H9 (cell line): ENCODE results near the gene KRTAP5-4. TPM values are rescaled to one million over a fixed set of nuclear protein-coding genes. Genes with fewer than 3 reads are reported as not detected.

Source experiments
- DNase-seq: peaks from one replicate; pipeline ENCODE4 v3.0.0-alpha.2; 2017
- H2AFZ ChIP-seq: one replicate; pipeline ENCODE4 v1.6.1; 2013; ENCODE audit warnings: mild to moderate bottlenecking, low read length, control low read depth, moderate library complexity
- H2AK5ac ChIP-seq: 2 replicates; pipeline ENCODE4 v1.6.1; 2013; ENCODE audit warnings: low read length, control low read depth, mixed read lengths; ENCODE audit not compliant: insufficient read length
- H2BK120ac ChIP-seq: one replicate; pipeline ENCODE4 v1.6.1; 2013; ENCODE audit warnings: low read depth, mild to moderate bottlenecking, low read length, control low read depth, inconsistent platforms; ENCODE audit not compliant: poor library complexity, severe bottlenecking
- H2BK12ac ChIP-seq: 2 replicates; pipeline ENCODE4 v1.6.1; 2013; ENCODE audit warnings: low read length, control low read depth, mixed read lengths, low read depth; ENCODE audit not compliant: insufficient read length
- H2BK15ac ChIP-seq: 2 replicates; pipeline ENCODE4 v1.6.1; 2013; ENCODE audit warnings: low read depth, low read length, control low read depth
- H2BK20ac ChIP-seq: one replicate; pipeline ENCODE4 v1.6.1; 2013; ENCODE audit warnings: low read depth, mild to moderate bottlenecking, low read length, control low read depth, inconsistent platforms; ENCODE audit not compliant: poor library complexity, severe bottlenecking
- H2BK5ac ChIP-seq: 2 replicates; pipeline ENCODE4 v1.6.1; 2013; ENCODE audit warnings: low read length, control low read depth, mixed read lengths; ENCODE audit not compliant: insufficient read length
- H3K14ac ChIP-seq: 2 replicates; pipeline ENCODE4 v1.6.1; 2013; ENCODE audit warnings: low read length, control low read depth; ENCODE audit not compliant: insufficient read depth
- H3K18ac ChIP-seq: 2 replicates; pipeline ENCODE4 v1.6.1; 2013; ENCODE audit warnings: low read depth, mild to moderate bottlenecking, mixed read lengths, low read length, control low read depth; ENCODE audit not compliant: insufficient read length
- H3K23ac ChIP-seq: 2 replicates; pipeline ENCODE4 v1.6.1; 2013; ENCODE audit warnings: low read length, control low read depth, mixed read lengths, low read depth; ENCODE audit not compliant: insufficient read length
- H3K23me2 ChIP-seq: 2 replicates; pipeline ENCODE4 v1.6.1; 2013; ENCODE audit warnings: low read depth, mild to moderate bottlenecking, mixed read lengths, low read length, control low read depth; ENCODE audit not compliant: insufficient read length, poor library complexity, severe bottlenecking
- H3K27ac ChIP-seq: 2 replicates; pipeline ENCODE4 v1.5.1; 2013; ENCODE audit warnings: low read length, control low read depth, mixed read lengths, low read depth; ENCODE audit not compliant: insufficient read length
- H3K27me3 ChIP-seq: 2 replicates; pipeline ENCODE4 v1.6.1; 2013; ENCODE audit warnings: low read length, control low read depth, inconsistent platforms; ENCODE audit not compliant: insufficient read depth
- H3K4ac ChIP-seq: 2 replicates; pipeline ENCODE4 v1.6.1; 2013; ENCODE audit warnings: low read depth, mild to moderate bottlenecking, control low read depth, inconsistent platforms, low read length, moderate library complexity
- H3K4me1 ChIP-seq: 2 replicates; pipeline ENCODE4 v1.6.1; 2013; ENCODE audit warnings: low read length, control low read depth, inconsistent platforms; ENCODE audit not compliant: insufficient read depth
- H3K4me2 ChIP-seq: 2 replicates; pipeline ENCODE4 v1.6.1; 2013; ENCODE audit warnings: low read length, control low read depth, mixed read lengths; ENCODE audit not compliant: insufficient read length, insufficient read depth
- H3K56ac ChIP-seq: 2 replicates; pipeline ENCODE4 v1.6.1; 2013; ENCODE audit warnings: low read depth, mild to moderate bottlenecking, mixed read lengths, low read length, control low read depth; ENCODE audit not compliant: insufficient read length
- H3K79me1 ChIP-seq: 2 replicates; pipeline ENCODE4 v1.6.1; 2013; ENCODE audit warnings: low read depth, mild to moderate bottlenecking, moderate library complexity, low read length, control low read depth, inconsistent platforms; ENCODE audit not compliant: insufficient read depth, poor library complexity, severe bottlenecking
- H3K79me2 ChIP-seq: 2 replicates; pipeline ENCODE4 v1.6.1; 2013; ENCODE audit warnings: low read length, control low read depth, inconsistent platforms; ENCODE audit not compliant: insufficient read depth
- H3K9ac ChIP-seq: 2 replicates; pipeline ENCODE4 v1.6.1; 2013; ENCODE audit warnings: low read length, control low read depth, mixed read lengths; ENCODE audit not compliant: insufficient read length; ENCODE audit errors: extremely low read depth
- H3K9me3 ChIP-seq: one replicate; pipeline ENCODE4 v1.6.1; 2013; ENCODE audit warnings: low read depth, low read length, inconsistent platforms; ENCODE audit not compliant: control insufficient read depth
- H3T11ph ChIP-seq: one replicate; pipeline ENCODE4 v1.6.1; 2013; ENCODE audit warnings: mild to moderate bottlenecking, low read length, control low read depth, inconsistent platforms
- H4K20me1 ChIP-seq: one replicate; pipeline ENCODE4 v1.6.1; 2013; ENCODE audit not compliant: control insufficient read depth, insufficient read length, insufficient read depth
- H4K5ac ChIP-seq: 2 replicates; pipeline ENCODE4 v1.6.1; 2013; ENCODE audit warnings: low read depth, mild to moderate bottlenecking, mixed read lengths, low read length, control low read depth; ENCODE audit not compliant: insufficient read length
- H4K8ac ChIP-seq: replicated peaks from 2 replicates; pipeline ENCODE4 v1.6.1; 2013; ENCODE audit warnings: low read length, control low read depth, mixed read lengths, low read depth; ENCODE audit not compliant: insufficient read length
- H4K91ac ChIP-seq: 2 replicates; pipeline ENCODE4 v1.6.1; 2013; ENCODE audit warnings: low read depth, mild to moderate bottlenecking, moderate library complexity, mixed read lengths, low read length, control low read depth; ENCODE audit not compliant: insufficient read length
- H3K27ac Mint-ChIP-seq, 3 experiments: 2 replicates in 2 of 3; 3 replicates in 1 of 3; pipeline ENCODE4 v1.8.0; 2020 to 2021; ENCODE audit warnings: mixed read lengths in 3 of 3, mild to moderate bottlenecking in 1 of 3, moderate library complexity in 1 of 3
- H3K27me3 Mint-ChIP-seq: 2 replicates; pipeline ENCODE4 v1.8.0; 2021; ENCODE audit warnings: low read depth, mild to moderate bottlenecking, moderate library complexity, mixed read lengths
- H3K36me3 Mint-ChIP-seq, 3 experiments: 2 replicates in 2 of 3; 3 replicates in 1 of 3; pipeline ENCODE4 v1.8.0; 2020 to 2021; ENCODE audit warnings: low read depth in 3 of 3, mixed read lengths in 3 of 3; ENCODE audit not compliant: insufficient read depth in 1 of 3
- H3K4me1 Mint-ChIP-seq, 2 experiments: 2 replicates each; pipeline ENCODE4 v1.8.0; 2020; ENCODE audit warnings: mixed read lengths in 2 of 2
- H3K4me3 Mint-ChIP-seq, 2 experiments: 2 replicates in 1 of 2; 3 replicates in 1 of 2; pipeline ENCODE4 v1.8.0; 2020 to 2021; ENCODE audit warnings: mild to moderate bottlenecking in 2 of 2, mixed read lengths in 2 of 2, moderate library complexity in 1 of 2
- H3K9me3 Mint-ChIP-seq, 2 experiments: 2 replicates in 1 of 2; 3 replicates in 1 of 2; pipeline ENCODE4 v1.8.0; 2020; ENCODE audit warnings: mild to moderate bottlenecking in 2 of 2, mixed read lengths in 2 of 2, moderate library complexity in 1 of 2
- WGBS: extraction: QIAGEN DNeasy Blood & Tissue Kit; methylation state at CpG from one replicate; pipeline ENCODE4 v1.1.7; 2013; ENCODE audit warnings: missing lambda C conversion rate, low lambda C conversion rate, mixed read lengths; ENCODE audit not compliant: insufficient read length; ENCODE audit errors: extremely low coverage; 5-methylcytosine and 5-hydroxymethylcytosine counted together
- total RNA-seq: library from RNA; stranded (reverse); gene quantifications from 2 replicates; pipeline ENCODE4 v1.2.1, GENCODE V29; 2021
- TF ChIP-seq, protein P1 (sequence below): fragments of 200-600 bp; sonication (generic); conservative IDR thresholded peaks from 3 replicates; pipeline ENCODE4 v1.8.0; 2021; ENCODE audit warnings: antibody characterized with exemption, mild to moderate bottlenecking

Gene KRTAP5-4
- total RNA-seq, 1 experiment from 2014 or later = not detected

DNA sequence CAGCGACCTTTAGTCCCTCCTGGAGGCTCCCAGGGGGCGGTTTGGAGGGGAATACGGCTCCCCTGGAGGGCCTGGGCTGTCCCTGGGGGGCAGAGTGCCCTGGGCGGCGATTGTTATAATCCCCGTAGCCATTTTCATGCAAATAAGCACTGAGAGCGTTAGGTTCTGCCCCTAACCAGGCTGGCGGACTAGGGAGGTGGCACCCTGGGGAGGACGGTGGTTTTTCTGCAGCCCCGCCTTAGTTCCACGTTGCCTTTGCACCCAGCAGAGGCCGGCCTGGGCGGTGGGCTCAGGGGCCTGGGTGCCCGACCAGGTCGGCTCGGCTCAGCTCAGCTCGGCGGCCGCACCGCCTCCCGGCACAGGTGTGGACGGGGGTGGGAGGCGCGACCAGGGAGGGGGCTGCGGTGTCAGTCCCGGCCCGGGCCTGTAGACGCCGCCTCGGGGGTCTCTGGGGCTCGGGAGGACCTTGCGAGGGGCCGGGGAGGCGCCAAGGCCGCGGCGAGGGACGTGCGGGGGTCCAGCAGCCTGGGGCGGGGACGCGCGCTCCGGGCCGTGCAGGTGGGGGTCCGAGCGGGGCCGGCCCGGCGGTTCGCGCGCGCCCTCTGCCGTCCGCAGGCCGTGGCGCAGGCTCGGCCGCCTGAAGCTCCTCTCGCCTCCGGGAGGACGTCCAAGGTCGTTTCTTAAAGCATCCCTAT lies 47.6 kb downstream of the KRTAP5-4 start:
- TF ChIP-seq, protein P1, sequence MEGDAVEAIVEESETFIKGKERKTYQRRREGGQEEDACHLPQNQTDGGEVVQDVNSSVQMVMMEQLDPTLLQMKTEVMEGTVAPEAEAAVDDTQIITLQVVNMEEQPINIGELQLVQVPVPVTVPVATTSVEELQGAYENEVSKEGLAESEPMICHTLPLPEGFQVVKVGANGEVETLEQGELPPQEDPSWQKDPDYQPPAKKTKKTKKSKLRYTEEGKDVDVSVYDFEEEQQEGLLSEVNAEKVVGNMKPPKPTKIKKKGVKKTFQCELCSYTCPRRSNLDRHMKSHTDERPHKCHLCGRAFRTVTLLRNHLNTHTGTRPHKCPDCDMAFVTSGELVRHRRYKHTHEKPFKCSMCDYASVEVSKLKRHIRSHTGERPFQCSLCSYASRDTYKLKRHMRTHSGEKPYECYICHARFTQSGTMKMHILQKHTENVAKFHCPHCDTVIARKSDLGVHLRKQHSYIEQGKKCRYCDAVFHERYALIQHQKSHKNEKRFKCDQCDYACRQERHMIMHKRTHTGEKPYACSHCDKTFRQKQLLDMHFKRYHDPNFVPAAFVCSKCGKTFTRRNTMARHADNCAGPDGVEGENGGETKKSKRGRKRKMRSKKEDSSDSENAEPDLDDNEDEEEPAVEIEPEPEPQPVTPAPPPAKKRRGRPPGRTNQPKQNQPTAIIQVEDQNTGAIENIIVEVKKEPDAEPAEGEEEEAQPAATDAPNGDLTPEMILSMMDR = peak; percentile 78
- H2BK20ac ChIP-seq = no peak overlapping the region
- no peak overlapping the region for H4K91ac ChIP-seq
- H3K27me3 ChIP-seq = peaks cover 19% of the 10 kb centered on the region
- WGBS = no CpG with 5 or more reads among the region's 64 CpGs
- Mint-ChIP-seq H3K27ac (no peak overlapping the region), H3K4me1 (peaks cover 8 to 20% of the 10 kb centered on the region in 2 experiments; a peak in 3 of 4 replicates), H3K9me3 (peaks cover 8 to 9% of the 10 kb centered on the region in 2 experiments), H3K27me3 (peaks cover 78% of the 10 kb centered on the region), H3K4me3 (peak overlapping the region; percentile 32 to 62; a peak in 3 of 5 replicates), H3K36me3 (peaks cover 0 to 4% (median 0%) of the 10 kb centered on the region in 3 experiments; a peak in 3 of 7 replicates)
- H3T11ph ChIP-seq = no peak overlapping the region
- no peak overlapping the region for H2AK5ac ChIP-seq
- H3K4ac ChIP-seq = no peak overlapping the region
- H2BK5ac ChIP-seq = no peak overlapping the region
- H2AFZ ChIP-seq = no peak overlapping the region
- DNase-seq = peak; percentile 63
- no peaks in the 10 kb centered on the region for H3K79me1 ChIP-seq
- H3K9ac ChIP-seq = no peak overlapping the region
- no peak overlapping the region for H3K56ac ChIP-seq
- H3K4me1 ChIP-seq = no peaks in the 10 kb centered on the region
- no peak overlapping the region for H4K5ac ChIP-seq
- peak overlapping the region; percentile 54 for H3K4me2 ChIP-seq
- H3K79me2 ChIP-seq = no peaks in the 10 kb centered on the region
- no peak overlapping the region for H3K23ac ChIP-seq
- H3K14ac ChIP-seq = no peak overlapping the region
- no peak overlapping the region for H2BK12ac ChIP-seq
- H3K23me2 ChIP-seq = peaks cover 22% of the 10 kb centered on the region
- no peak overlapping the region for H2BK15ac ChIP-seq
- no peak overlapping the region for H2BK120ac ChIP-seq
- H3K27ac ChIP-seq = no peak overlapping the region
- H3K9me3 ChIP-seq = no peaks in the 10 kb centered on the region
- no peak overlapping the region for H4K8ac ChIP-seq
- H3K18ac ChIP-seq = no peak overlapping the region
- H4K20me1 ChIP-seq = no peaks in the 10 kb centered on the region
